ENCODE measurements around the gene USP48. TPM values are rescaled to one million over a fixed set of nuclear protein-coding genes. Genes with fewer than 3 reads are reported as not detected.

Gene USP48, protein sequence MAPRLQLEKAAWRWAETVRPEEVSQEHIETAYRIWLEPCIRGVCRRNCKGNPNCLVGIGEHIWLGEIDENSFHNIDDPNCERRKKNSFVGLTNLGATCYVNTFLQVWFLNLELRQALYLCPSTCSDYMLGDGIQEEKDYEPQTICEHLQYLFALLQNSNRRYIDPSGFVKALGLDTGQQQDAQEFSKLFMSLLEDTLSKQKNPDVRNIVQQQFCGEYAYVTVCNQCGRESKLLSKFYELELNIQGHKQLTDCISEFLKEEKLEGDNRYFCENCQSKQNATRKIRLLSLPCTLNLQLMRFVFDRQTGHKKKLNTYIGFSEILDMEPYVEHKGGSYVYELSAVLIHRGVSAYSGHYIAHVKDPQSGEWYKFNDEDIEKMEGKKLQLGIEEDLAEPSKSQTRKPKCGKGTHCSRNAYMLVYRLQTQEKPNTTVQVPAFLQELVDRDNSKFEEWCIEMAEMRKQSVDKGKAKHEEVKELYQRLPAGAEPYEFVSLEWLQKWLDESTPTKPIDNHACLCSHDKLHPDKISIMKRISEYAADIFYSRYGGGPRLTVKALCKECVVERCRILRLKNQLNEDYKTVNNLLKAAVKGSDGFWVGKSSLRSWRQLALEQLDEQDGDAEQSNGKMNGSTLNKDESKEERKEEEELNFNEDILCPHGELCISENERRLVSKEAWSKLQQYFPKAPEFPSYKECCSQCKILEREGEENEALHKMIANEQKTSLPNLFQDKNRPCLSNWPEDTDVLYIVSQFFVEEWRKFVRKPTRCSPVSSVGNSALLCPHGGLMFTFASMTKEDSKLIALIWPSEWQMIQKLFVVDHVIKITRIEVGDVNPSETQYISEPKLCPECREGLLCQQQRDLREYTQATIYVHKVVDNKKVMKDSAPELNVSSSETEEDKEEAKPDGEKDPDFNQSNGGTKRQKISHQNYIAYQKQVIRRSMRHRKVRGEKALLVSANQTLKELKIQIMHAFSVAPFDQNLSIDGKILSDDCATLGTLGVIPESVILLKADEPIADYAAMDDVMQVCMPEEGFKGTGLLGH
- 30.1 TPM for polyA plus RNA-seq (2013, experiment 1 of 2)
- polyA plus RNA-seq (2013, experiment 2 of 2) = 29.8 TPM

DNA sequence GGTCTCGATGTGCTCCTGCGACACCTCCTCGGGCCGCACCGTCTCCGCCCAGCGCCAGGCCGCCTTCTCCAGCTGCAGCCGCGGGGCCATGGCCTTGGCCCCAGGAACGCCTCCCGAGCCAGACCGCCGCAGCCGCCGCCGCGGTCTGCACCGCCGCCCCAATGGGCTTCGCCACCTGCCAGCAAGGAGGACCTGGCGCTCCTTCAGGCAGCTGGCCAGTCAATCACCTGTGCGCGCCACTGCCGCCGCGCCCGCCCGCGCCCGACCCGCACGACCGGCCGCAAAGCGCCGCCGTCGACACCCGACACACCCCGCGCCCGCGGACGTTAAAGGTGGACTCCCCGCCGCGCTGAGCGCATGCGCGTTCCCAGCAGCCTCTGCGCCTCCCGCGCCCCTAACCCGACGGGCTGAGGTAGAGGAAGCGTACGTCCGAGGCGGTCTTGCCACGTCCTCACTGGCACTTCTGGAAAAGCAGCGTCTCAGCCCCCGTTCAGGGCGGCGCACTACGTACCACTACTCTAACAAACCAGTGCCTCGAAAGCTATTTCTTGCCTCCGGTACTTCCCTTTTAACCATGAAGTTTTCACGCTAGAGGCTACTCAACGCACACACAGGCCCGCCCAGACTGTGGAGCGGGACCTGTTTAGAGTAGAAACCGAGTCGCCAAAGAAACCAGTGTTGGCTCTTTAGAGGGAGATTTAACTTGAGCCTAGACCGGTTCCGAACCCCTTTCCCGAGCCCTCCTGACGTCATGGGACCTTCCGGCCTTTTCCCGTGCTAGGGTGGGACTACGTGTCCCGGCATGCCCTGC is at the start of gene USP48:
Gene USP48 (minus strand): TSS at position 282 of the 811 bp plus-strand sequence. CDS start 192 bp downstream, at position 90.
- Histone ChIP-seq H3K23ac (ENCODE audit: low read length in 2 of 2) (peak within 1 kb of the TSS; percentile 60 to 84), H3K4ac (ENCODE audit: low read depth in 1 of 2, low read length in 2 of 2) (peak within 1 kb of the TSS; percentile 99 to 100), H2BK5ac (ENCODE audit: low read depth, low read length, poor library complexity, severe bottlenecking) (peak within 1 kb of the TSS; percentile 99), H3K18ac (ENCODE audit: low read depth in 1 of 2, low read length in 2 of 2) (peak within 1 kb of the TSS; percentile 99 to 100), H2AFZ (ENCODE audit: low read depth, low read length) (peak within 1 kb of the TSS; percentile 95), H2BK12ac (ENCODE audit: low read length in 2 of 2) (peak within 1 kb of the TSS in 1 of 2 experiments; percentile 56), H3K79me1 (replicated peaks; ENCODE audit: low read length, poor library complexity, severe bottlenecking) (no peaks in the 10 kb centered on the region), H2BK15ac (ENCODE audit: low read depth, poor library complexity, severe bottlenecking) (peak within 1 kb of the TSS; percentile 28), H3K4me1 (ENCODE audit: control insufficient read depth, insufficient read depth, low read depth, low read length) (peaks cover 3% of the 10 kb centered on the region), H3K27me3 (ENCODE audit: control insufficient read depth in 1 of 2, insufficient read depth in 1 of 2, low read length in 2 of 2) (no peaks in the 10 kb centered on the region), H3K14ac (ENCODE audit: low read length in 2 of 2) (peak within 1 kb of the TSS; percentile 92 to 98), H3K36me3 (ENCODE audit: control insufficient read depth in 1 of 2, insufficient read depth in 2 of 2, low read depth in 1 of 2, low read length in 2 of 2) (no peaks in the 10 kb centered on the region), H2AK5ac (ENCODE audit: low read length, severe bottlenecking) (peak within 1 kb of the TSS; percentile 100), H3K9ac (ENCODE audit: low read length) (peak within 1 kb of the TSS; percentile 98), H3K4me3 (ENCODE audit: insufficient read depth in 1 of 2, low read depth in 1 of 2, low read length in 2 of 2) (peak within 1 kb of the TSS; percentile 97 to 99), H2BK120ac (ENCODE audit: low read depth, low read length) (peak within 1 kb of the TSS; percentile 100), H3K27ac (ENCODE audit: low read length, poor library complexity, severe bottlenecking) (peak within 1 kb of the TSS; percentile 100), H3K9me3 (ENCODE audit: control insufficient read depth, low read length) (no peaks in the 10 kb centered on the region), H4K8ac (ENCODE audit: low read length) (peak within 1 kb of the TSS; percentile 100), H3K4me2 (ENCODE audit: low read length, poor library complexity, severe bottlenecking) (peak within 1 kb of the TSS; percentile 86), H4K91ac (ENCODE audit: low read length) (peak within 1 kb of the TSS; percentile 100)
- peak; percentile 97 for DNase-seq
- WGBS = under 1% methylated on average over 80 of the region's 82 CpGs

GRCh38 chr1:21831454-21831970 is 48.6 kb upstream of the USP48 start:
- Histone ChIP-seq H3K4ac (ENCODE audit: low read depth in 1 of 2, low read length in 2 of 2) (no peak overlapping the region), H3K14ac (ENCODE audit: low read length in 2 of 2) (no peak overlapping the region), H2AK5ac (ENCODE audit: low read length, severe bottlenecking) (no peak overlapping the region), H2BK120ac (ENCODE audit: low read depth, low read length) (no peak overlapping the region), H4K8ac (ENCODE audit: low read length) (no peak overlapping the region), H3K27me3 (ENCODE audit: control insufficient read depth in 1 of 2, insufficient read depth in 1 of 2, low read length in 2 of 2) (no peaks in the 10 kb centered on the region), H3K27ac (ENCODE audit: low read length, poor library complexity, severe bottlenecking) (no peak overlapping the region), H2BK5ac (ENCODE audit: low read depth, low read length, poor library complexity, severe bottlenecking) (no peak overlapping the region), H2AFZ (ENCODE audit: low read depth, low read length) (no peak overlapping the region), H4K91ac (ENCODE audit: low read length) (no peak overlapping the region), H3K23ac (ENCODE audit: low read length in 2 of 2) (no peak overlapping the region), H3K9ac (ENCODE audit: low read length) (no peak overlapping the region), H3K4me2 (ENCODE audit: low read length, poor library complexity, severe bottlenecking) (no peak overlapping the region), H2BK12ac (ENCODE audit: low read length in 2 of 2) (no peak overlapping the region), H3K36me3 (ENCODE audit: control insufficient read depth in 1 of 2, insufficient read depth in 2 of 2, low read depth in 1 of 2, low read length in 2 of 2) (peaks cover 95 to 96% of the 10 kb centered on the region in 2 experiments), H3K18ac (ENCODE audit: low read depth in 1 of 2, low read length in 2 of 2) (no peak overlapping the region), H3K79me1 (replicated peaks; ENCODE audit: low read length, poor library complexity, severe bottlenecking) (peaks cover 18% of the 10 kb centered on the region), H3K9me3 (ENCODE audit: control insufficient read depth, low read length) (no peaks in the 10 kb centered on the region), H3K4me1 (ENCODE audit: control insufficient read depth, insufficient read depth, low read depth, low read length) (peaks cover 2% of the 10 kb centered on the region), H2BK15ac (ENCODE audit: low read depth, poor library complexity, severe bottlenecking) (no peak overlapping the region), H3K4me3 (ENCODE audit: insufficient read depth in 1 of 2, low read depth in 1 of 2, low read length in 2 of 2) (no peak overlapping the region)
- no peak for DNase-seq
- 93% methylated on average over 13 of the region's 14 CpGs for WGBS

DNA sequence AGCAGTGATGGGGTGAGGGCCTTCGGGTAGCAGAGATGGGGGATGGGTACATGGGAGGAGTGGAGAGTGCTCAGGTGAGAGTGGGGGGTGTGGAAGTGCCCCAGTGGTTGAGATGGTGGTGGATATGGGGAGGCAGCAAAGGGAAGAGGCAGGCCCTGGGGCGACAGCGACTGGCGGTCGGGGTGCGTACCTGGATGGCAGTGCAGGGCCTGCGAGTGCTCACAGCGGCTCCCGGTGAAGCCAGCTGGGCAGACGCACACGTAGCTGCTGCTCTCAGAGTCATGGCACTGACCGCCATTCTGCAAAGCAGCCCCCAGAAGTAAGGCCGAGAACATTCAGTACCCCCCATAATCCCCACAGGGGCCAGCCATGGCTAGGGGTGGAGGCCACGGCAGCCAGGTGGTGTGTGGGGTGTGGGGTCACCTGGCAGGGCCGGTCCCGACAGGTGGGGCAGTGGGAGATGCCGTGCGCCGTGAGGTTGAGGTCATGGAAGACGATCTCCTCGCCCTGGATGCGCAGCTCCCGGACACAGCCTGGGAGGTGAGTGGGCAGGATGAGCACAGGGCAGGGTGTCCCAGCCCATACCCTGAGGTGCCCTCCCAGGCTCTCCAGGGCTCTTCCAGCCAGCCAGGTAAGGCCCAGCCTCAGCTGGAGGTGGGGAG is 48.0 kb upstream of the USP48 start:
- Histone ChIP-seq H2AFZ (ENCODE audit: low read depth, low read length) (no peak overlapping the region), H3K4me1 (ENCODE audit: control insufficient read depth, insufficient read depth, low read depth, low read length) (peaks cover 5% of the 10 kb centered on the region), H4K91ac (ENCODE audit: low read length) (no peak overlapping the region), H4K8ac (ENCODE audit: low read length) (no peak overlapping the region), H3K14ac (ENCODE audit: low read length in 2 of 2) (no peak overlapping the region), H2BK12ac (ENCODE audit: low read length in 2 of 2) (no peak overlapping the region), H3K18ac (ENCODE audit: low read depth in 1 of 2, low read length in 2 of 2) (no peak overlapping the region), H2BK5ac (ENCODE audit: low read depth, low read length, poor library complexity, severe bottlenecking) (no peak overlapping the region), H3K9me3 (ENCODE audit: control insufficient read depth, low read length) (no peaks in the 10 kb centered on the region), H3K27ac (ENCODE audit: low read length, poor library complexity, severe bottlenecking) (no peak overlapping the region), H3K4me3 (ENCODE audit: insufficient read depth in 1 of 2, low read depth in 1 of 2, low read length in 2 of 2) (no peak overlapping the region), H3K23ac (ENCODE audit: low read length in 2 of 2) (no peak overlapping the region), H3K4me2 (ENCODE audit: low read length, poor library complexity, severe bottlenecking) (no peak overlapping the region), H3K27me3 (ENCODE audit: control insufficient read depth in 1 of 2, insufficient read depth in 1 of 2, low read length in 2 of 2) (no peaks in the 10 kb centered on the region), H2AK5ac (ENCODE audit: low read length, severe bottlenecking) (no peak overlapping the region), H3K4ac (ENCODE audit: low read depth in 1 of 2, low read length in 2 of 2) (no peak overlapping the region), H3K36me3 (ENCODE audit: control insufficient read depth in 1 of 2, insufficient read depth in 2 of 2, low read depth in 1 of 2, low read length in 2 of 2) (peaks cover 97 to 98% of the 10 kb centered on the region in 2 experiments), H2BK120ac (ENCODE audit: low read depth, low read length) (no peak overlapping the region), H2BK15ac (ENCODE audit: low read depth, poor library complexity, severe bottlenecking) (no peak overlapping the region), H3K79me1 (replicated peaks; ENCODE audit: low read length, poor library complexity, severe bottlenecking) (peaks cover 20% of the 10 kb centered on the region), H3K9ac (ENCODE audit: low read length) (no peak overlapping the region)
- DNase-seq = no peak
- WGBS = 99% methylated on average over 21 of the region's 23 CpGs
